Esophagus squamous epithelium (tissue), 4 donors: ENCODE data around the gene C2orf80. TPM values are rescaled to one million over a fixed set of nuclear protein-coding genes. Genes with fewer than 3 reads are reported as not detected.

ENCODE experiments used
- total RNA-seq, 4 donors: library from RNA; depleted of rRNA; stranded (reverse); fragments of >200 nt; gene quantifications; one replicate each; pipeline ENCODE4 v1.1.0, GENCODE V29; 2016

C2orf80 gene
- total RNA-seq, 4 donors from 2014 or later, result not detected

Other genes starting within 250 kb of the C2orf80 start
- 10 to 100 TPM in 1 of 4 donors, 1 to 10 TPM in 3; 3.7 to 19.3 (median 6.7) TPM for gene PLEKHM3, start 164.5 kb downstream of the C2orf80 start, total RNA-seq
- gene CRYGD, start 65.5 kb downstream of the C2orf80 start, total RNA-seq, result not detected
- gene CRYGC, start 60.2 kb downstream of the C2orf80 start, total RNA-seq, result not detected
- not detected for gene CRYGB, start 43.9 kb downstream of the C2orf80 start, total RNA-seq
- gene CRYGA, start 26.4 kb downstream of the C2orf80 start, total RNA-seq, result not detected
- 100 to 1,000 TPM; 108 to 223 (median 142) TPM for gene IDH1, start 65.0 kb upstream of the C2orf80 start, total RNA-seq
- 10 to 100 TPM; 10.5 to 25.7 (median 12.5) TPM for gene PIKFYVE, start 76.2 kb upstream of the C2orf80 start, total RNA-seq
- not detected for gene PTH2R, start 216.8 kb upstream of the C2orf80 start, total RNA-seq